ENCODE measurements around the gene HOXA6.

DNA sequence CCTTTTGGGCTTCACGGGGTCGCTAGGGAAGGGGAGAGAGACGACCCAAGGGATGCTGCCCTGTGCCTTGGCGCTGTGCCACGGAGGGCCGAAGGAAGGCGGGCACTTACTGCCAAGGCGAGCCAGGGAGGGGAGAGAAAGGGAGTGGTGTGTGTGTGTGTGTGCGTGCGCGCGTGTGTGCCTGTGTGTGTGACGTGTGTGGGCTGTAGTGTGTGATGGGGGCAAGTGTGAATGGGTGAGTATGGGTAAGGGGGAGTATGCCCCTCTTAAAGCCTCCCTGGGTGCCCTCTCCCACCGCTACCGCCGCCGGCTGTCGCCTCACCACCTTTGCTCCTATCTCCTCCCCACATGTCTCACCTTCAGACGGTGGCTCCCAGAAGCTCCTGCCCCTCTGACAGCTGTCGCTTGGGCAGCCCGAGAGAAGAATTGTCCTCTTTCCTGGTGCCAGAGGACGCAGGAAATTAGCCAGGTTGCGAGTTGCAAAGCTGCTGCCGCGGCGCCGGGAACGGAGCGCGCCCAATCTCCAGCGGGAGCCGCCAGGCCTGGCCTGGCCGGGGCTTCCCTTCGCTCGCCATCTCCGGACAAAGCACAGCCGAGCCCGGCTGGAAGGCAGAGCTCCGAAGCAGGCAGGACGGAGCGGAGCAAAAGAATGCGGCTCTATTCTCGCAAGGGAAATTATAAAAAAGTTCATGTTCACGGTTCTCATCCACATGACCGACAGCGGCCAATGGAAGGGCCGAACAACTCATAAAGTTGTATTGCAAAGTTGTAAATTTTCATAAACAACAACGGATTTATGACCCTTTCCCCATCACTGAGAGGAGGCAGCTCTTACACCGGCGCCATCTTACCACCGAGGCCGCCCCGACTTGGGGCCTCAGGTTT lies 4.6 kb upstream of the HOXA6 start, which contains the start of gene HOXA3:
- TF ChIP-seq, protein P1, sequence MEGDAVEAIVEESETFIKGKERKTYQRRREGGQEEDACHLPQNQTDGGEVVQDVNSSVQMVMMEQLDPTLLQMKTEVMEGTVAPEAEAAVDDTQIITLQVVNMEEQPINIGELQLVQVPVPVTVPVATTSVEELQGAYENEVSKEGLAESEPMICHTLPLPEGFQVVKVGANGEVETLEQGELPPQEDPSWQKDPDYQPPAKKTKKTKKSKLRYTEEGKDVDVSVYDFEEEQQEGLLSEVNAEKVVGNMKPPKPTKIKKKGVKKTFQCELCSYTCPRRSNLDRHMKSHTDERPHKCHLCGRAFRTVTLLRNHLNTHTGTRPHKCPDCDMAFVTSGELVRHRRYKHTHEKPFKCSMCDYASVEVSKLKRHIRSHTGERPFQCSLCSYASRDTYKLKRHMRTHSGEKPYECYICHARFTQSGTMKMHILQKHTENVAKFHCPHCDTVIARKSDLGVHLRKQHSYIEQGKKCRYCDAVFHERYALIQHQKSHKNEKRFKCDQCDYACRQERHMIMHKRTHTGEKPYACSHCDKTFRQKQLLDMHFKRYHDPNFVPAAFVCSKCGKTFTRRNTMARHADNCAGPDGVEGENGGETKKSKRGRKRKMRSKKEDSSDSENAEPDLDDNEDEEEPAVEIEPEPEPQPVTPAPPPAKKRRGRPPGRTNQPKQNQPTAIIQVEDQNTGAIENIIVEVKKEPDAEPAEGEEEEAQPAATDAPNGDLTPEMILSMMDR (IDR thresholded peaks at IDR 0.05; ENCODE audit: low read depth, low read length, missing input control): no peak
- TF ChIP-seq JUND (IDR thresholded peaks at IDR 0.05) (no peak), FOXA1 (IDR thresholded peaks at IDR 0.05) (no peak), TAF1 (conservative IDR thresholded peaks at IDR 0.05) (no peak)
- TF ChIP-seq, protein P2, sequence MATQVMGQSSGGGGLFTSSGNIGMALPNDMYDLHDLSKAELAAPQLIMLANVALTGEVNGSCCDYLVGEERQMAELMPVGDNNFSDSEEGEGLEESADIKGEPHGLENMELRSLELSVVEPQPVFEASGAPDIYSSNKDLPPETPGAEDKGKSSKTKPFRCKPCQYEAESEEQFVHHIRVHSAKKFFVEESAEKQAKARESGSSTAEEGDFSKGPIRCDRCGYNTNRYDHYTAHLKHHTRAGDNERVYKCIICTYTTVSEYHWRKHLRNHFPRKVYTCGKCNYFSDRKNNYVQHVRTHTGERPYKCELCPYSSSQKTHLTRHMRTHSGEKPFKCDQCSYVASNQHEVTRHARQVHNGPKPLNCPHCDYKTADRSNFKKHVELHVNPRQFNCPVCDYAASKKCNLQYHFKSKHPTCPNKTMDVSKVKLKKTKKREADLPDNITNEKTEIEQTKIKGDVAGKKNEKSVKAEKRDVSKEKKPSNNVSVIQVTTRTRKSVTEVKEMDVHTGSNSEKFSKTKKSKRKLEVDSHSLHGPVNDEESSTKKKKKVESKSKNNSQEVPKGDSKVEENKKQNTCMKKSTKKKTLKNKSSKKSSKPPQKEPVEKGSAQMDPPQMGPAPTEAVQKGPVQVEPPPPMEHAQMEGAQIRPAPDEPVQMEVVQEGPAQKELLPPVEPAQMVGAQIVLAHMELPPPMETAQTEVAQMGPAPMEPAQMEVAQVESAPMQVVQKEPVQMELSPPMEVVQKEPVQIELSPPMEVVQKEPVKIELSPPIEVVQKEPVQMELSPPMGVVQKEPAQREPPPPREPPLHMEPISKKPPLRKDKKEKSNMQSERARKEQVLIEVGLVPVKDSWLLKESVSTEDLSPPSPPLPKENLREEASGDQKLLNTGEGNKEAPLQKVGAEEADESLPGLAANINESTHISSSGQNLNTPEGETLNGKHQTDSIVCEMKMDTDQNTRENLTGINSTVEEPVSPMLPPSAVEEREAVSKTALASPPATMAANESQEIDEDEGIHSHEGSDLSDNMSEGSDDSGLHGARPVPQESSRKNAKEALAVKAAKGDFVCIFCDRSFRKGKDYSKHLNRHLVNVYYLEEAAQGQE (IDR thresholded peaks at IDR 0.05): no peak
